HG03558 (cell line): ENCODE data around the gene PLPP4.
"Not testable (repeated sequence)": the region's sequence is repeated elsewhere in the genome, so short reads cannot be mapped to it uniquely, and the experiment has no call there.

ENCODE experiments used
- ATAC-seq: cut with Tn5 transposase; IDR thresholded peaks from one replicate; pipeline ENCODE4 v1.9.1; 2021; ENCODE audit warnings: moderate number of reproducible peaks; ENCODE audit not compliant: unreplicated experiment; ENCODE audit errors: extremely low read depth

The PLPP4 gene

GRCh38 chr10:120483651-120484301 lies 26.7 kb downstream of the PLPP4 start:
- ATAC-seq, result no peak

GRCh38 chr10:120485946-120486345 lies 28.9 kb downstream of the PLPP4 start:
- ATAC-seq, result no peak

- ATAC-seq, result no peak
Observed at GRCh38 chr10:120486671-120487205, 29.7 kb downstream of the PLPP4 start.

- no peak for ATAC-seq
Observed at GRCh38 chr10:120490288-120490687, 33.3 kb downstream of the PLPP4 start.

GRCh38 chr10:120492346-120492745 lies 35.3 kb downstream of the PLPP4 start:
- ATAC-seq, result no peak

GRCh38 chr10:120493411-120494312 lies 36.6 kb downstream of the PLPP4 start:
- no peak for ATAC-seq

GRCh38 chr10:120494313-120494710 lies 37.3 kb downstream of the PLPP4 start:
- no peak for ATAC-seq

GRCh38 chr10:120495226-120496009 lies 38.4 kb downstream of the PLPP4 start:
- no peak for ATAC-seq

GRCh38 chr10:120499883-120500282 lies 42.9 kb downstream of the PLPP4 start:
- no peak for ATAC-seq

- ATAC-seq, result no peak
Observed at GRCh38 chr10:120503689-120504088, 46.7 kb downstream of the PLPP4 start.

GRCh38 chr10:120504227-120504626 lies 47.2 kb downstream of the PLPP4 start:
- ATAC-seq, result not testable (repeated sequence)

GRCh38 chr10:120505056-120505455 lies 48.0 kb downstream of the PLPP4 start:
- ATAC-seq, result no peak

GRCh38 chr10:120505866-120506265 lies 48.8 kb downstream of the PLPP4 start:
- no peak for ATAC-seq

- no peak for ATAC-seq
Observed at GRCh38 chr10:120506674-120507073, 49.6 kb downstream of the PLPP4 start.

- ATAC-seq, result no peak
Observed at GRCh38 chr10:120507175-120507574, 50.1 kb downstream of the PLPP4 start.

- no peak for ATAC-seq
Observed at GRCh38 chr10:120507651-120508050, 50.6 kb downstream of the PLPP4 start.

GRCh38 chr10:120508393-120508792 lies 51.4 kb downstream of the PLPP4 start:
- ATAC-seq, result no peak

- ATAC-seq, result no peak
Observed at GRCh38 chr10:120508966-120509365, 51.9 kb downstream of the PLPP4 start.

- ATAC-seq, result no peak
Observed at GRCh38 chr10:120511165-120511564, 54.1 kb downstream of the PLPP4 start.

GRCh38 chr10:120513307-120513796 lies 56.3 kb downstream of the PLPP4 start:
- no peak for ATAC-seq
